Measurements from ENCODE around the gene PREB.

- TF ChIP-seq CTCF (conservative IDR thresholded peaks at IDR 0.05; ENCODE audit: low read depth, low read length) (no peak), EZH2 (IDR thresholded peaks at IDR 0.05; ENCODE audit: borderline replicate concordance, low read depth, low read length, poor library complexity, severe bottlenecking) (no peak)
These were observed 49.3 kb downstream of the PREB start for GRCh38 chr2:27085062-27085672.

Data from A673 (cell line).